ENCODE measurements around the gene SLC31A2.

DNA sequence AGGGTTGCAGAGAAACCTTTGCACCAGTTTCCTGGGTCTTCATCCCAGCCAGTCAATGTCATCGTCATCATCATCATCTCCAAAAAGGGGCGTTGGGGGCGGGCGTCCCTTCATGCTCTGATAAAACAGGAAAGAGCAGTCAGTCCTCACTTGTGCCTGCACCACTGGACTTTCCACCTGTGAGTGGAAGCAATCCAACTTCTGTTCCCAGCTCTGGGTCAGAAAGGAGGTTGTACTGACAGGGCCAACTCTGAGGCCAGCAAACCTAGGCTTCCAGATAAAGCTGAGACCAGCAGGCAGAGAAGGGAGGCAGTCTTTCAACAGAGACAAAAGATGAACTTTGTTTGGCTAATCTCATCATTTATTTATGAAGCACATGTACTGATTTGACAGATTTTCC lies 15.2 kb downstream of the SLC31A2 start:
- TF ChIP-seq, protein P1, sequence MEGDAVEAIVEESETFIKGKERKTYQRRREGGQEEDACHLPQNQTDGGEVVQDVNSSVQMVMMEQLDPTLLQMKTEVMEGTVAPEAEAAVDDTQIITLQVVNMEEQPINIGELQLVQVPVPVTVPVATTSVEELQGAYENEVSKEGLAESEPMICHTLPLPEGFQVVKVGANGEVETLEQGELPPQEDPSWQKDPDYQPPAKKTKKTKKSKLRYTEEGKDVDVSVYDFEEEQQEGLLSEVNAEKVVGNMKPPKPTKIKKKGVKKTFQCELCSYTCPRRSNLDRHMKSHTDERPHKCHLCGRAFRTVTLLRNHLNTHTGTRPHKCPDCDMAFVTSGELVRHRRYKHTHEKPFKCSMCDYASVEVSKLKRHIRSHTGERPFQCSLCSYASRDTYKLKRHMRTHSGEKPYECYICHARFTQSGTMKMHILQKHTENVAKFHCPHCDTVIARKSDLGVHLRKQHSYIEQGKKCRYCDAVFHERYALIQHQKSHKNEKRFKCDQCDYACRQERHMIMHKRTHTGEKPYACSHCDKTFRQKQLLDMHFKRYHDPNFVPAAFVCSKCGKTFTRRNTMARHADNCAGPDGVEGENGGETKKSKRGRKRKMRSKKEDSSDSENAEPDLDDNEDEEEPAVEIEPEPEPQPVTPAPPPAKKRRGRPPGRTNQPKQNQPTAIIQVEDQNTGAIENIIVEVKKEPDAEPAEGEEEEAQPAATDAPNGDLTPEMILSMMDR (IDR thresholded peaks at IDR 0.05) = no peak
- TF ChIP-seq POLR2AphosphoS5 (IDR thresholded peaks at IDR 0.05) = no peak

Data from gastroesophageal sphincter (tissue), 3 donors.